HepG2 (cell line): Measurements from ENCODE around the gene RPL32. TPM values are rescaled to one million over a fixed set of nuclear protein-coding genes. Genes with fewer than 3 reads are reported as not detected.
A peak's percentile ranks its signal among the peaks of the same experiment; 100 is the strongest.

ENCODE experiments used
- ATAC-seq: fragments of 200-7000 bp; cut with Tn5 transposase; 3 replicates; pipeline ENCODE4 v1.9.1; 2020; ENCODE audit warnings: mild to moderate bottlenecking, moderate library complexity
- BruUV-seq: library from RNA; stranded (reverse); fragments of 400-500 nt; replicated peaks from 2 replicates; lab custom pipeline; 2021; lab: Mats Ljungman, UMichigan
- CTCF ChIA-PET: fragments of 300-600 bp; formaldehyde crosslinking; extraction: SDS; loops from one replicate; lab custom pipeline; 2021; ENCODE audit warnings: low total read pairs, inconsistent platforms, low intra/inter-chr PET ratio; lab: Yijun Ruan, JAX
- POLR2A ChIA-PET: fragments of 350-600 bp; sonication (Branson Sonifier 250); formaldehyde crosslinking; loops from one replicate; lab custom pipeline; 2020; ENCODE audit warnings: antibody characterized with exemption, inconsistent platforms; lab: Yijun Ruan, JAX
- DNase-seq: peaks from one replicate; pipeline ENCODE4 v3.0.0-alpha.2; 2015; ENCODE audit warnings: low spot score
- FAIRE-seq: peaks from 3 replicates; lab custom pipeline; 2011; peaks lifted over from hg19 to GRCh38; lab: Jason Lieb, UNC
- H2AFZ ChIP-seq: one replicate; pipeline ENCODE4 v1.6.1; 2011; ENCODE audit warnings: low read length, inconsistent platforms
- H3K27ac ChIP-seq: fragments of 300-600 bp; 3 replicates; pipeline ENCODE4 v1.8.0; 2011; ENCODE audit warnings: mixed run types, mild to moderate bottlenecking, mixed read lengths, low read length, inconsistent platforms; ENCODE audit not compliant: insufficient read depth; ENCODE audit errors: extremely low read length
- H3K27me3 ChIP-seq, 2 experiments: fragments of 200-600 bp in 1 of 2; 2 replicates in 1 of 2; 3 replicates in 1 of 2; pipeline versions ENCODE4 v1.6.0 to v1.8.0; 2011; ENCODE audit warnings: low read length in 2 of 2, mild to moderate bottlenecking in 2 of 2, moderate library complexity in 2 of 2, inconsistent platforms in 1 of 2; ENCODE audit not compliant: insufficient read depth in 2 of 2, control insufficient read depth in 1 of 2
- H3K36me3 ChIP-seq, 2 experiments: fragments of 200-600 bp in 1 of 2; replicated peaks in 1 of 2; 2 replicates in 1 of 2; 3 replicates in 1 of 2; pipeline versions ENCODE4 v1.5.1 to v1.8.0; 2011; ENCODE audit warnings: low read length in 2 of 2, inconsistent platforms in 1 of 2; ENCODE audit not compliant: insufficient read depth in 2 of 2, control insufficient read depth in 1 of 2
- H3K4me1 ChIP-seq: 2 replicates; pipeline ENCODE4 v1.5.1; 2012; ENCODE audit warnings: low read length, inconsistent platforms; ENCODE audit not compliant: insufficient read depth
- H3K4me2 ChIP-seq: 2 replicates; pipeline ENCODE4 v1.6.0; 2011; ENCODE audit warnings: low read depth, low read length, inconsistent platforms
- H3K4me3 ChIP-seq, 3 experiments: fragments of 200-600 bp in 1 of 3; sonication (generic), shearing (Covaris generic) in 1 of 3; replicated peaks in 1 of 3; 2 replicates each; pipeline ENCODE4 v1.5.1; 2011 to 2016; ENCODE audit warnings: low read length in 3 of 3, inconsistent platforms in 2 of 3, low read depth in 2 of 3, mild to moderate bottlenecking in 2 of 3, control low read depth in 1 of 3, mixed read lengths in 1 of 3; ENCODE audit not compliant: insufficient read depth in 1 of 3
- H3K79me2 ChIP-seq: one replicate; pipeline ENCODE4 v1.6.1; 2011; ENCODE audit warnings: low read length, inconsistent platforms; ENCODE audit not compliant: insufficient read depth
- H3K9ac ChIP-seq: 2 replicates; pipeline ENCODE4 v1.6.0; 2011; ENCODE audit warnings: mild to moderate bottlenecking, low read depth, low read length, inconsistent platforms; ENCODE audit not compliant: insufficient read depth
- H3K9me3 ChIP-seq: 2 replicates; pipeline ENCODE4 v1.5.1; 2012; ENCODE audit warnings: mild to moderate bottlenecking, low read length
- H4K20me1 ChIP-seq: 2 replicates; pipeline ENCODE4 v1.6.0; 2011; ENCODE audit warnings: inconsistent platforms, mild to moderate bottlenecking, low read length, moderate library complexity; ENCODE audit not compliant: insufficient read depth
- MZF1 ChIP-seq: sonication (generic); formaldehyde crosslinking; IDR thresholded peaks from 2 replicates; pipeline ENCODE4 v1.8.1; 2023; ENCODE audit warnings: mild to moderate bottlenecking, missing genetic modification reagents, borderline replicate concordance
- POLR2A ChIP-seq, 2 experiments: IDR thresholded peaks; 2 replicates each; pipeline ENCODE4 v1.6.1; 2011; ENCODE audit warnings: low read depth in 2 of 2, low read length in 2 of 2, mild to moderate bottlenecking in 1 of 2, moderate library complexity in 1 of 2; ENCODE audit not compliant: insufficient read depth in 1 of 2
- ZNF513 ChIP-seq: sonication (generic); formaldehyde crosslinking; conservative IDR thresholded peaks from 2 replicates; pipeline ENCODE4 v1.5.0; 2020; ENCODE audit warnings: missing genetic modification reagents
- ZNF549 ChIP-seq: sonication (generic); formaldehyde crosslinking; IDR thresholded peaks from 2 replicates; pipeline ENCODE4 v1.5.0; 2020; ENCODE audit warnings: missing genetic modification reagents
- WGBS: methylation state at CpG from one replicate; pipeline ENCODE4 v1.1.6; 2017; ENCODE audit warnings: low lambda C conversion rate; 5-methylcytosine and 5-hydroxymethylcytosine counted together
- in situ Hi-C: cut with HindIII; loops from 2 replicates; pipeline ENCODE4 v1.10.0; 2017; ENCODE audit warnings: low pct_unique_long_range_greater_than_20kb; ENCODE audit not compliant: extremely low pct_ligation_motif_present
- intact Hi-C: fragments of 100-400 bp; cut with micrococcal nuclease; formaldehyde crosslinking; loops from one replicate; pipeline ENCODE4 v1.10.0; 2022; ENCODE audit not compliant: unreplicated experiment
- polyA plus RNA-seq, 8 experiments: library from polyadenylated mRNA; depleted of rRNA in 3 of 8; stranded (reverse) in 7 of 8; unstranded in 1 of 8; fragments of >200 nt; fragmentation: Illumina TruSeq in 4 of 8; extraction: Trizol in 4 of 8; gene quantifications; 2 replicates each; pipeline versions ENCODE4 v1.2.1 to v1.2.3, GENCODE V29; 2011 to 2016; ENCODE audit warnings: low read depth in 4 of 8, missing spikeins in 1 of 8, mixed read lengths in 1 of 8; ENCODE audit not compliant: insufficient read depth in 1 of 8
- total RNA-seq, 5 experiments: library from RNA; depleted of rRNA; stranded (reverse); fragments of >200 nt; fragmentation: Illumina TruSeq; extraction: Trizol; gene quantifications; 2 replicates each; pipeline ENCODE4 v1.2.3, GENCODE V29; 2016; ENCODE audit warnings: low read depth in 1 of 5

The RPL32 gene
- total and polyA plus RNA-seq, 2 of the 13 experiments (the other 11 are each of a cell fraction or from before 2014, with no cell fraction given), result 1,781 to 2,401 TPM

GRCh38 chr3:12831301-12831866 is 10.0 kb downstream of the RPL32 start (continued):
- TF ChIP-seq ZNF513 (CRISPR knock-in tag) (no peak), ZNF549 (no peak)

DNA sequence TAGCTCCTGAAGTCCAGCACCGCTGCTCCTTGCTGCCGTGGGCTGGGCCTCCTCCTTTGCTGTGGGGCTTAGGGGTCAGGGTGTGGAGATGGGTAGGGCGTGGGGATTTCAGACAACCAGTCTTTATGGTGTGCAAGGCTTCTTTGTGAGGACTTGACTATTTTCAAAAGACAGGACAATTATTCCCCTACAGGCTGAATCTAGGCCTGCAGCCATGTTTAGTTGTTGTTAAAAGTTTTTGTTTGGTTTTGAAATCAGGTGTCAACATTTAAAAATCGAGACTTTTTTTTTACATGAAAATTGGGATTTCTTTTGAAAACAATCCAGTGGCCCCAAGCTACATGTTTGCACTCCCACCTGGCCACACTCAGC is 10.6 kb downstream of the RPL32 start:
- ChIA-PET CTCF (no interaction called here), POLR2A (interaction anchor here (1.9 kb wide), 1 partner anchor 11 kb away, joined by 6 read pairs; the partner anchor contains the start of gene RPL32)
- Histone ChIP-seq H3K27me3 (no peaks in the 10 kb centered on the region; a peak in 1 of 5 replicates), H3K4me3 (no peak overlapping the region), H3K9me3 (no peaks in the 10 kb centered on the region), H2AFZ (no peak overlapping the region), H3K36me3 (peaks cover 16 to 42% of the 10 kb centered on the region in 2 experiments), H3K27ac (no peak overlapping the region), H3K4me2 (no peak overlapping the region), H3K79me2 (no peaks in the 10 kb centered on the region), H4K20me1 (no peaks in the 10 kb centered on the region; the same call in none of the 2 replicates), H3K4me1 (peaks cover 7% of the 10 kb centered on the region; the same call in 1 of the 2 replicates), H3K9ac (no peak overlapping the region)
- no TSS peak for BruUV-seq
- no peak for FAIRE-seq
- in situ Hi-C loops, result no loop called here
- peak; percentile 11 for ATAC-seq
- peak in 1 of 2 experiments; percentile 25; a peak in 1 of 4 replicates for TF ChIP-seq POLR2A (IDR thresholded peaks at IDR 0.05; ENCODE audit: insufficient read depth in 1 of 2, low read depth in 2 of 2, low read length in 2 of 2)
- no peak for TF ChIP-seq MZF1 (CRISPR knock-in tag)
- intact Hi-C loops, result no loop called here
- WGBS, result 83% methylated on average over 4 of the region's 4 CpGs
- DNase-seq, result no peak
